Iris pigment epithelial cell (primary cell): Measurements from ENCODE around the gene SCN11A.

Source experiments
- DNase-seq: peaks from one replicate; pipeline ENCODE4 v3.0.0-alpha.2; 2011; ENCODE audit warnings: low read depth

The SCN11A gene

GRCh38 chr3:39051649-39052561, at the start of gene SCN11A, which contains the start of gene WDR48:
TSS of gene SCN11A (minus strand) at chr3:39051944. CDS start at chr3:38950362, 101,582 bp downstream.
TSS of gene WDR48 (plus strand) at chr3:39052016. CDS start at chr3:39052026, 10 bp downstream.
- peak; percentile 93 for DNase-seq

- peak; percentile 35 for DNase-seq
Measured at GRCh38 chr3:39101022-39101689, 49.4 kb upstream of the SCN11A start.

GRCh38 chr3:39100500-39100886, 48.7 kb upstream of the SCN11A start:
- no peak for DNase-seq

- DNase-seq = no peak
Measured at GRCh38 chr3:39099738-39100499, 48.2 kb upstream of the SCN11A start.

- DNase-seq = no peak
Measured at GRCh38 chr3:39099242-39099641, 47.5 kb upstream of the SCN11A start.

- no peak for DNase-seq
Measured at GRCh38 chr3:39098473-39099000, 46.8 kb upstream of the SCN11A start.

GRCh38 chr3:39097716-39098472, 46.1 kb upstream of the SCN11A start:
- no peak for DNase-seq

- DNase-seq = peak; percentile 40
Measured at GRCh38 chr3:39096775-39097174, 45.0 kb upstream of the SCN11A start.

GRCh38 chr3:39095778-39096177, 44.0 kb upstream of the SCN11A start:
- DNase-seq = no peak

- DNase-seq = no peak
Measured at GRCh38 chr3:39094851-39095677, 43.3 kb upstream of the SCN11A start.

GRCh38 chr3:39090922-39091321, 39.2 kb upstream of the SCN11A start:
- DNase-seq = peak; percentile 74

GRCh38 chr3:39088889-39089288, 37.1 kb upstream of the SCN11A start:
- DNase-seq = peak; percentile 60

- peak; percentile 8 for DNase-seq
Measured at GRCh38 chr3:39088456-39088855, 36.7 kb upstream of the SCN11A start.

GRCh38 chr3:39086144-39086543, 34.4 kb upstream of the SCN11A start:
- DNase-seq = no peak

GRCh38 chr3:39082666-39083313, 31.0 kb upstream of the SCN11A start:
- no peak for DNase-seq

- DNase-seq = no peak
Measured at GRCh38 chr3:39080026-39080425, 28.3 kb upstream of the SCN11A start.

- no peak for DNase-seq
Measured at GRCh38 chr3:39079530-39079929, 27.8 kb upstream of the SCN11A start.

- DNase-seq = no peak
Measured at GRCh38 chr3:39075910-39076309, 24.2 kb upstream of the SCN11A start.

GRCh38 chr3:39068556-39068955, 16.8 kb upstream of the SCN11A start:
- no peak for DNase-seq

GRCh38 chr3:39067286-39067685, 15.5 kb upstream of the SCN11A start:
- DNase-seq = peak; percentile 40
